NCI-H2171 (cell line): ENCODE data around the gene PFDN6.
"Not testable (repeated sequence)": the region's sequence is repeated elsewhere in the genome, so short reads cannot be mapped to it uniquely, and the experiment has no call there.

ENCODE experiments used
- DNase-seq: peaks from one replicate; lab custom pipeline; 2025; lab: John Stamatoyannopoulos, UW

The PFDN6 gene

DNA sequence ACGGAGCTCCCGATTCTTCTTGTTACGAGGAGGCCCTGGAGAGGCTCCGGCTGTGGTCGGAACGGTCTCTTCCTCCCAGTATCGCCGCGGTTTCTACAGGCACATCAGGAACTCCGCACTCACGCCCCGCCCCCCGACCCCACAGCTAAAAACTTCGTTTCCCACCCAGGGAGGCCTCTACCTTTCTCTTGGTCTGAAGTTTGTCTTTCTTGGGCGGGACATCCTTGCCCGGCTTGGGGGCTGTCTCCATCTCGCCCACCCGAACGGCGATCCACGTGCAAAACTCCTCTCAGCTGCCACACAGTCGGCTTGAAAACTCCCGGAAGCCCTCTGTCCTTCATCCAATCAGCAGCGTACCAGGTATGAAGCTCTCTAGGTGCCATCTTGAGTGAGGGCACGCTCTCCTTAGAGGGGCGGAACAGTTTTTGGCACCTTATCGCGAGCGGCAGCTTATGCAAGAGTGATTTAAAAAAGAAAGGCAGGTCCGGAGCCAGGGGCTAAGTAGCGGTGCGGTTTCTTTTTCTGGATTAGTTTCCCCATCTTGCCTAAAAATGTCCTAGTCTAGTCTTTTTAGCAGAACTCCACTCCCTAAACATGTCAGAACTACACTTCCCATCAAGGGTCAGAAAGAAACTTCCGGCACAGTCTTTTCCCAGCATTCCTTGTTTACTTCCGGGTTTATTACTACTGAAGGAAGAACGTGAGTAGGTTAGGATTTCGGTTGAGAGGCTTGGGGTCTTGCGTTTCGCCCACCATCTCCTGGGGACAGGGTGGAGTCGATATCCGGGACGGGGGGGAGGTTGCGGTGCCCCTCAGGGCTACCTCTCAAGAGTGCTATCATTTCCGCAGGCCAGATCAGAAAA lies at the start of gene PFDN6, which contains the start of gene WDR46:
TSS of gene PFDN6 (plus strand) at position 681 of the 863 bp plus-strand sequence. CDS start 256 bp downstream, outside the sequence.
TSS of gene WDR46 (minus strand) at position 319 of the 863 bp plus-strand sequence. CDS start at position 250, 69 bp downstream.
- peak; percentile 78 for DNase-seq

DNA sequence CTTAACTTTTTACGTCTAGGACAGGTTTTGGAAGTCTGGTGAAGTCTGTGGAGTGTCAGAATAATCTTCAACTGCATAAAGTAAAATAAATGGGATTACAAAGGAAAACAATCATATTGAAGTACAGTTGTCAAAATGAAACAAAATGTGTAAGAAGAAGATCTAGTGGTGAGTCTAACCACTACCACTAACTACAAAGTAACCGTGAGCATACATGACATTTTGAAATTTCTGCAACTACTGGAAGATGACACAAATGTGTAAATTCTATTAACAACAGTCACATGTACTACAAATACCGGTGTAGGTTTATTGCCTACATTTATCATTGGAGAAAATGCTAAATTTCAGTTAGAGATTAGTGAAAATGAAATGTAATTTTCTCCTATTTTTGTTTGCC lies 47.4 kb upstream of the PFDN6 start:
- DNase-seq, result no peak

DNA sequence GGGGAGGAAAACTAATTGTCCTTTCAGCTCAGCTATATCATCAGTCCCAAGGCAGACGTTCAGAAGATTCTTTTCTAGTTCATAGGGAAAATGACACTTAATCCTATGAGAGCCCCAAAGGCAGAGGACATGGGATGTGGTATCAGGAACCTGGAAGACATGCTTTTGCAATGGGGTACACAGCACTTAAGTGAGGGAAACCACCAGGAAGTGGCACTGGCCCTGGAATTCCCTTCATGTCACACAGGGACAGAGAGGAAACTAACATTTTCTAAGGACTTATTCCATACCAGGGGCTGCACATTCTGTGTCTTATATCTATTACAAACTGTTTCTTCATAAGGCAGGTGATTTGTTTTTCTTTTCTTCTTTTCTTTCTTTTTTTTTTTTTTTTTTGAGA lies 45.9 kb upstream of the PFDN6 start:
- no peak for DNase-seq

DNA sequence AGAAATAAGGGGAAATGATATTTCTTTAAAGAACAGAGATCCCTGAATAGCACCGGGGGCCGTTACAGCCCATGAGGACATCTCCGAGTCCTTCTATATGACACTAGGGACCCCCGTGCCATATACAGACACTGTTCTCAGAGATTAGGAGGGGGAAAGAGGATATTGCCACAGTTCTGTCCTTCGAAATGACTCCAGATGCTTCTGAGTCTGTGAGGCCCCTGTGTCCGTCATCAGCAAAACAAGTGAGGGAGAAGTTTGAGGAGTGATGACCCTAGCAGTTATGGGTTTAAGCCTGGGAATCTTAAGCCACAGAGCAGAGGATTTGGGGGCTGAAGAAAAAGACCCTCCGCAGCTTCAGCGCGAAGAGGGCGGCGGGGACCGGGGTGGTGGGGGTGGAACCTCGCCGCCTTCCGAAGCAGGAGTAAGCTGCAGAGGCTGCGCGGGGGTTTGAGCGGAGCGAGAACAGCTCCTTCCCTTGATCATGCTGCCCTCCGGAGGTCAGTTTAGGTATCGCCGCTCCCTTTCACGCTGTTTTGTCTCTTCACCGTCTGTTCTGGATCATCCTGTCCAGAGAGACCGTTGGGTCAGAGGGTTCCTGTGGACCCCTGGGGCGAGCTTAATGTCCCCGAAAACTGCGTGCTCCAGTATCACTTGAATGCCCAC lies 41.3 kb upstream of the PFDN6 start:
- peak; percentile 83 for DNase-seq

DNA sequence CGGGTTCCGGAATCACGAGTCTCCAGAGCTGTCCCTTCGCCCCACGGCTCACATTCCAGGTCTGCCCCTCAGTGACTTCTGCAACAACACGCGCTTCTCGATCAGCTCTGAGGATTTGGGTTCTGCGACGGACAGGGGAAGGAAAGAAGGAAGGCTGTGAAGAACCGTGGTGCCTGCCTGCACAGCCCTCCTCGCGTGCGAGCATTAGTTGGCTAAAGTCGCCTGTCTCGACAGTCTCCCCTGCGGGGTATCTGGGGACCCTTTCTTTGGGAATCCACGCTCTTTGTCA lies 40.8 kb upstream of the PFDN6 start:
- peak; percentile 51 for DNase-seq

DNA sequence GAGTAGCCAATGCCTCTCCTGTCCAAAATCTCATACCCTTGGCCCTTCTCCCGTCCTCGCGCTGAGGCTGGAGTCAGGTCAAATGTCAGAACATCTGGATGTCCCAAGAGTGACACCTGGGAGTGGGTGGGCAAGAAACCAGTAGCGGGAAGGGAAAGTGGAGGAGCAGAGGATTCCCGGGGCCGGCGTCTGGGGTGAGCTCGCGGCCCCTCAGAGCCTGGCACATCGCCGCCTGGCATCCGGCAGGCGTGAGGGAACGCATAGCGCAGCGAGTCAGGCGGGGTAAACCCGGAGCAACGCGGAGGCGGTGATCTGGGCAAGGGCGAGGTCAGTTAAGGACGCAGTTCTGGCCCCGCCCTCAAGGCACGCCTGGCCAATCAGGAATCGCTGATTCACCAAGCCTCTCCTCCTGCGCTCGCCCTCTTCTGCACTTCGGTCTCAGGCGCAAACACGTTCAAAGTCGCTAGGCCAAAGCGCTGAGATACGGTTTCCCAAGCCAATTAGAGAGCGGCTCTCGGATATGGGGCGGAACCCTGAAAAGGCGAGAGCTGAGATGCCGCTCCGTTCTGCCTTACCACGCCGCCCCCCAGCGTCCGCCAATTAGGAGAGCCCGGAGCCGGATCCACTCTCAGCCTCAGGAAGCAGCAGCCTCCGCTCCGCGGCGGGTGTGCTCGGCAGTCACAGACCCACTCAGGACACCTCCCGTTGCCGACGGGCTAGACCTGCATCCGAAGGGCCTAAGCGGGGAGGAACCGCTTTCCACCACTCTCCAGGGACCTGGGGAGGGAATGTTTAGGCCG lies 40.3 kb upstream of the PFDN6 start:
- DNase-seq, result peak; percentile 98

DNA sequence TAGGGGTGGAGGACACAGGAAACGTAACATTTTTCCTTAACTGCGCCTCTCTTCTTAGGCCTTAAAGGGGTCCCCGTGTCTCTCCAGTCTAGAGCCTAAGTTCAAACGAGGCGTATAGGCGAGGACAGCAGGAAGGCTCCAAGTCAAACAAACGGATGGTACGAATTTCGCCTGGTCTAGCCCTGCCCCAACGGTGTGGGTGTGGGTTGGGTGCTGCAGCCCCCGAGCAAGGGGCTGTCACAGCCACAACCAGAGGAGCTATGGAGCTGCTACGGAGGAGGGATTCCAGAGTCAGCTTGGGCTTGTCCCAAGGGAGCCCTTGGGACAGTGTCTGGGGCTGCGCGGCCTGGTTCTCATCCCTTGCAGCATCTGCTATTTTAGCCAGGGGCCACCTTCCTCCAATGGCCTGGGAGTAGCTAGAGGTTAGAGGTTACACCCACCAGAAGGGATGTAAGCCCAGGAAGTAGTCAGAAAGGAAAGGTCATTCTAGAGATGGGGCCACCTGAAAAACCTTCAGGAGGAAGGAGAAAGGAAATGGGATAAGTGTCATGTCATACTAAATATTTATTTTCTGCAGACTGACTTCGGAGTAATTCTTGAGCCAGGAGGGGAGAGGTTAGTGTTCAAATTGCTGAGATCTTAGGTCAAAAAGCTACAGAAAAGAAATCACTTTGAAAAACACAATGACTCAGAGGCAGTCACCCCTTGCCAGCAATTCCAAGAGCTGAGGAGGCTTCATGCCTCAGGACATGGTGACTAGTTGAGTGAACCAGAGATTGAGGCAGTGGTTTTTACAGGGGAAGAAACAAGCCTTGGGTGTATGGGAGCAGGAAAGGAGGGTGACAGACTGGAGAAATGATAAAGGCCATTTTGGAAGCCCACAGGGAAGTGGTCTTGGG lies 39.4 kb upstream of the PFDN6 start:
- DNase-seq, result no peak

DNA sequence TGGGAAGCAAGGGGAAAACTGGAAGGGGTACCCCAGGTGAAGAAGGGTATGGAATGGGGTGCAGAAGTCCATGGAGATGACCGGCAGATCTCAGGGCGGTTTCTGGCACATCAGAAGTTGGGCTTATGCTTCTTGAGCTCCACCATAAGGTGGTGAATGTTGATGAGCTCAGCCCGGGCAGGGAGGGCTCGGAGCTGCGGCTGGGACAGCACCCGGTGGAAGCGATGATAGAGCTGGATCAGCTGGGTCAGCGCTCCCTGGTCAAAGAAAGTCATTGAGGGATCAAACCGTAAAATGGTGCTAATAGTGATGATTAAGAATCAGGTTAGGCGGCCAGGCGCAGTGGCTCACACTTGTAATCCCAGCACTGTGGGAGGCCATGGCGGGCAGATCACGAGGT lies 38.7 kb upstream of the PFDN6 start:
- no peak for DNase-seq

DNA sequence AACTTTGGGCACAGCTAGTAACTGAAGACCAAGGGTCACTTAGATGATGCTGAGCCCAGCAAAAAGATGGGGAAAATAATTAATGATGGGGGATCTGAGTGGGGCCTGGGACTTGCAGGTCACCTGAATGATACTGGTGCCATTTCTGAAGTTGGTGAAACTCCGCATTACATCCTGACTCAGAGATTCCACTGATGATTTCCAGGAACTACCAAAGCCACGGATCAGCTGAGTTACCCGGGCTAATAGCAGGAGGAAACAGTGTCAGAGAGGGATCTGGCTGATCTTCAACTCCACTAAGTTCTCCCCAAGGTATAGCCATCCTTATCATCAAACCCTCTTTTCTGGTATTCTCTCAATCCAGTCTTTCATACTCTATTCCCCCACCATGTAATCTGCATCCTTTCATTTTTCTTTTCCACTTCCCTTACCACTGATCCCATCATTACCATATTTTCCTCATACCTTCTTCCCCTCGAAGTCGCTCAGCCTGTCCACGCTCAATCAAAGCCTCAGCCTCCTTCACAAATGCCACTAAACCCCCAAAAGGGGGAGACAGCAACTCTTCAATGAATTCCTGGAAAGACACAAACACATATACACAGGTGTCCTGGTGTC lies 37.9 kb upstream of the PFDN6 start:
- DNase-seq, result no peak

DNA sequence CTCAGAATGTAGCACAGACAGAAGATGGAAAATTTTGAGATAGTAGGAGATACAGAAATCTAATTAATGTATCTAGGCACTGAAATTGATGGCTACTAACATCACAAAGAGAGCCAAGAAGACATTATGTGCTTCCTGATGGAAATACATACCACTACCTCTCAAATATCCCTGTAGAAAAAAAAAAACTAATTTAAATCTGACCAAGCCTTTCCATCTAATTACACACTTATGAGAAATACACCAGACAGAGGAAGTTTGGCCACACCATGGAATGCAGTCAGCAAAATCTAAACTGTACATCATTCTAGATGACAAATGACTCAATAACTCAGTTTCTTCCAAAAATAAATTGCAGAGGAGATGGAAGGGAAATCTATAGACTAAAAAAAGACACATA lies 36.6 kb upstream of the PFDN6 start:
- DNase-seq, result no peak

DNA sequence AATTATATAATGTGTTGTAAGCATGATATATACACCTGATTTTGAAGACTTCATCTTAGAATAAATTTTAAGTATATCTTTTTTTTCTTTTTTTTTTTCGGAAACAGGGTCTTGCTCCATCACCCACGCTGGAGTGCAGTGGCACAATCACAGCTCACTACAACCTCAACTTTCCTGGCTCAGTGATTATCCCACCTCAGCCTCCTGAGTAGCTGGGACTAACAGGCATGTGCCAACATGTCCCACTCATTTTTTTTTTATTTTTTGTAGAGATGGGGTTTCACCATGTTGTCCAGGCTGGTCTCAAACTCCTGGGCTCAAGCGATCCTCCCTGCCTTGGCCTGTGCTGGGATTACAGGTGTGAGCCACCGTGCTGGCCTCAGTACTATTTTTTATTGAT lies 34.8 kb upstream of the PFDN6 start:
- DNase-seq, result no peak

DNA sequence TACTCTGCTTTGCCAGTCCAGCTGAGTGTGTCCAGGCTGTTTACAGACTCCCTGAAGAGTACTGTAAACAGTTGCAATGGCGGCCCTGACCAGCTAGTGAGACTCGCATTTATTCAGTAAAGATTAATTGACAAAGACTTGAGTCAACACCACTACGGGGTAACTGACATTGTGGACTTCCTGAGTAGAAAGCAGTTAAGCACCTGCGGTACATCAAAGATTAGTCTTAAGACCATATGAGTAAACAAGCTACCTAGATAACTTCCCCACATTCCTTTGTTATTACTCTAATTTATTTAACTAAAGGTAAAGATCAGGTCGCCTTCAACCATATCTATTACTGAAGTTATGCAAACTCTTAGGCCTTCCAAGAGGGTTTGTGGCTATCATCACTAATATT lies 30.4 kb upstream of the PFDN6 start:
- no peak for DNase-seq

DNA sequence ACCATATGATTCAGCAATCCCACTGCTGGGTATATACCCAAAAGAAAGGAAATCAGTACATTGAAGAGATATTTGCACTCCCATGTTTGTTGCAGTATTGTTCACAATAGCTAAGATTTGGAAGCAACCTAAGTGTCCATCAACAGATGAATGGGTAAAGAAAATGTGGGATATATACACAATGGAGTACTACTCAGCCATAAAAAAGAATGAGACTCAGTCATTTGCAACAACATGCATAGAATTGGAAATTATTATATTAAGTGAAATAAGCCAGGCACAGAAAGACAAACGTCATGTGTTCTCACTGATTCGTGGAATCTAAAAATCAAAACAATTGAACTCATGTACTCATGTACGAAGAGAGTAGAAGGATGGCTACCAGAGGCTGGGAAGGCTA lies 26.9 kb upstream of the PFDN6 start:
- DNase-seq, result not testable (repeated sequence)

DNA sequence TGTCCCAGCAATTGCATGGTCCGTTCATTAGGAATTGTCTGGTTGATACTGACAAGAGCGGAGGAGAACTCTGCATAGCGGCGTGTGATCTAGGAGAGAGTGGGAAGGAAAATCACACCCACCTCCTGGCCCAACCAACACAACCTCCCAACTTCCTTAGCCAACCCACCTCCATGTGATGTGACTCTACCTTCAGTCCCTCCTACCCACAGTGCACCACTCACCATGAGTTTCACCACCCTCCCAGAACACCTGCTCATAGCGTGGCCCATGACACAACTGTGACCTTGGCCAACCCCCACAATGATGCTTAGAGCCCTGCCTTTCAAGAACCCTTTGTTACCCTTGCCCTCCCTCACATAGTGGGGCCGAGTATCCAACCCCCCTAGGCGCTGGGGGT lies 25.4 kb upstream of the PFDN6 start:
- no peak for DNase-seq

DNA sequence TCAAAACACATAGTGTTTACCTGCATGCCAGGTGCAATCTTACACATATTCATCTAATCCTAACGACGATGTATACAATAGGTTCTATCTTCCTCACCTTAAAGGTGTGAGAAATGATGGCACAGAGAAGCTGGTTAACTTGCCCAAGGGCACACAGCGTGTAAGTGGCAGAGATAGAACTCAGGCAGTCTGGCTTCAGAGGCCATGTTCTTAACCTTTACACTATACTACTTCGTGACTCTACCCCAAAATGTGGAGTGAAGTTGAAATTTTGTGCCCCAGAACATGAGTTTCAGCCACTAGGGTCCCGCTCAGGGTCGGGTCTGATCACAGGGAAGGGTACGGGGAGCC lies 18.3 kb upstream of the PFDN6 start:
- DNase-seq, result peak; percentile 51

DNA sequence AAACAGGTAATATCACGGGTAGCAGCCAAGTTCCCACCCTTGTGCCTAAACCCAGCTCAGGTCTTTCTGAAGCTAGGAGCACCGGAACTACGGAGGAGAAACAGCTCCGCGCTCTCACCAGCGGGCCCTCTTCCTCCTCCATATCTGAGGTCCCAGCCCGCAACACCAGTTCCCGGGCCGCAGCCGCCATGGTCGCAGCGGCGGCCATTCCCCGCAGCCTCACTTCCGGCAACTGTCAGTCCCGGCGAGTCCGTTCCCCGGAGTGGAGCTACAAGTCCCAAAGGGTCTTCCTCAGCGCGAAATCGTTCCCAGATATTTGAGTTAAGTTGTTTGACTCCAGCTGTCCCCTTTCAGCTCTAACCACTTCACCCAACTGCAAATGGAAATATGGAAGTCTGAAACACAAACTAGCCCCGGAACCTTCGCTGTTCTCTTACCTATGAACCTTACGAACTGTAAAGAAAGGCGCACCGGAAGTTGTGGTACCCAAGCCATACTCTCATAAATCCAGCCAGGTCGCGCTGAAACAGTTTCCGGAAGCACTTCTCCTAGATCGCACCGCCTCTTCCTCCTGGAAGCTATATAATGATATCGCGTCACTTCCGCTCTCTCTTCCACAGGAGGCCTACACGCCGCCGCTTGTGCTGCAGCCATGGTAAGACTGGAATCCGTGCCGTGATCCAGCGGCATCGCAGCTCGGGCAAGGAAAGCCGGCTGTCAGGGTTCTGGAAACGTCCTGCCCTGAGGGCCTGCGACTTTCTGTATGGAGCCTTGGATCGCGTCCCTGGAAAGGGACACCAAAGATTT lies 17.7 kb upstream of the PFDN6 start, which contains the start of the genes RPS18 and VPS52:
TSS of gene RPS18 (plus strand) at position 608 of the 807 bp plus-strand sequence. CDS start at position 653, 45 bp downstream.
TSS of gene VPS52 (minus strand) at position 409 of the 807 bp plus-strand sequence. CDS start at position 208, 201 bp downstream.
- DNase-seq, result peak; percentile 97

DNA sequence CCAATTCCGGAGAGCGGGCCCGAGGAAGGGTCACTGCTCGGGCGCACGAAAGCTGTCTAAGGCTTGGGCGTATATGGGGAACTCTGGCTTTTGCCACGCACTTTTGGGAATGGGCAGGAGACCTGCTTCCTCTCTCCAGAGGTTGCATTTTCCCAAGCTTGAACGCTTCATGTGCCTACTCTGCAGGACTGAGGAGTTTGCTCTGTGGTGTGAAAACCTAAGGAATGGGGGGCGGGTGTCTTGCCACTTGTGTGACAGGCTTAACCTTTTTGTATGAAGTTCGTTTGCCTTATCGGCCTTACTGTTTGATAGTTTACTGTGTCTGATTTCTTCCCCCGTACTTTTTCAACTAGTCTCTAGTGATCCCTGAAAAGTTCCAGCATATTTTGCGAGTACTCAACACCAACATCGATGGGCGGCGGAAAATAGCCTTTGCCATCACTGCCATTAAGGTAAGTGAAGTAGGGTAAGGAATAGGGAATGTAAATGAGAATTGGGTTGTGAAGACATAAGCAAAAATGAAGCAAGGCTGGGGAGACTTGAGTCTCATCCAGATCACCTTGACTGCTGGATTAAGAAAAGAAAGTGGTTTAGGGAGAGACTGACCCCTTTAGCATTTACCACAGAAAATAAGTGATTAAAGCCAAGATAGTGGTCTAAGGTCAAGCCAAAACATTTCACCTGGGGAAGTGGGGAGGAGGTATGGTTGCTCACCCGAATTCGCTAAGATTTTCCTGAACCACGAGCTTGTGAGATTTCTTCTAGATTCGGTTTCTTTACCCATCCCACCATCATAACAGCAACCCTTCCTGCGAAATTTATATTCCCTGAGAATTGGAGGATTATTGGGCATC lies 16.9 kb upstream of the PFDN6 start:
- DNase-seq, result no peak

DNA sequence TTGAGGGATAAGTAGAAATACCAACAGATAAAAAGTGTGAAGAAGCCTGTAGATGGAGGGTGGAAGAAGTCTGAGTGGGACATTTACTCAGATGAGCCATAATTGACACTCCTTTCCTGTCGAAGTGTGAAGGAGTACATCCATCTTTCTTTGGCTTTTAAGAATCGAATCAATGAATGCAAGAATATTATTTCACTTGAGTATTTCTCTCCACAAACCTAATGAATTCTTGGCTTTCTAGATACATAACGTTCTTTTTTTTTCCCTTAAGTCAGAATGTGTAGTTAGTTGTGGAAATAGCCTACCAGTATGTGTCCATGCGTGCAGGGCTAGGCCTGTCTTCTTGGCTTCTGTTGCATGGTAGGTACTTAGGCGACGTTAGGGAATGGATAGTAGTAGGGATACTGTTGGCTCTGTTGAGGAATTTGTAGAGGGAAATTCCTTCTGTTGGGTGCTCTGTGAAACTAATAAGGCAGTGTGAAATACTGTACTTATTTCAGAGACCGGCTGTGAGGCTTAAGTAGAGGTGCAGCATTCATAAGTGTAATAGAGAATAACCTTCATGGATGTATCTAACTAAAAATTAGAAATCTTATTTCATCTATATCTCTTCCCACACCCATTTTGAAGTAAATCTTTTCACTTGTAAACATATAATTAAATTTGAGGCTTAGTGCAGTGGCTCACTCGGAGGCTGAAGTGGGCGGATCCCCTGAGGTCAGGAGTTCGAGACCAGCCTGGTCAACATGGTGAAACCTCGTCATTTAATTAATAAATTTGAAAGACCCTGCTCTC lies 16.1 kb upstream of the PFDN6 start:
- DNase-seq, result no peak
